GM10847 (cell line): ENCODE measurements around the gene LCN15.

Experiments
- POLR2A ChIP-seq: IDR thresholded peaks from 2 replicates; pipeline ENCODE4 v1.6.1; 2011; ENCODE audit not compliant: insufficient read length; ENCODE audit errors: extremely low read depth

The LCN15 gene

DNA sequence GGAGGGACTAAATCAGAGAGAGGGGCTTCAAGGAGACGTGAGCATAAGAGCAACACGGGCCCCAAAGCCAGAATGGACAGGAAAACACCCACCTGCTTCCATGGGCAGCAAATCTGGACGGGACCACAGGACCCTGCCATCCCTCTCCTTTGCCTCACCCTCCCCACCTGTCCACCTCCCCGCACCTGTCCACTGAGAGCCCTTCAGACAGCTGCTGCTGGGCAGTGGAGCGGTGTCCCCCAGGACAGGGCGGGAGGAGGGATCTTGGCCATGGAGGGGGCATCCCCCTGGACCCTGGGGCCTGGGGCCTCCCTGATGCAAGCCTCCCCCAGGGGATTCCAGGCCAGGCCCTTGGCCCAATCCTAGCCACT is 34.4 kb upstream of the LCN15 start:
- TF ChIP-seq POLR2A = no peak

DNA sequence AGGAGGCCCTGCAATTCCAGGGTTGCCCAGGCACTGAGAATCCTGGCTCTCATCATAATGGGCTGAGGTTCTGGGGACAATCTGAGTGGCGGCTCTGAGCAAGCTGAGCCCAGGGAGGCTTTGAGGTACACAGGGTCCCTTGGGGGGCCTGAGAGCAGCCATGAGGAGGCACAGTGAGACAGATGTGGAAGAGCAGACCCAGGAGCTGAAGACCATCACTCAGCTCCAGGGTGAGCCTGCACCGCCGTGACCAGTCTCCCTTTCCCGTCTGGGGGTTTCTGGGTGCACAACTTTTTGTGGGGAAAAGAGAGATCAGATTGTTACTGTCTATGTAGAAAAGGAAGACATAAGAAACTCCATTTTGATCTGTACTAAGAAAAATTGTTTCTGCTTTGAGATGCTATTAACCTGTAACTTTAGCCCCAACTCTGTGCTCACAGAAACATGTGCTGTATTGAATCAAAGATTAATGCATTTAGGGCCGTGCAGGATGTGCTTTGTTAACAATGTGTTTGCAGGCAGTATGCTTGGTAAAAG is 32.0 kb upstream of the LCN15 start, which contains the start of gene CCDC183:
Gene CCDC183, plus strand, starts transcription at position 101 of the 537 bp plus-strand sequence. Its CDS starts 60 bp downstream, at position 161.
- no peak for TF ChIP-seq POLR2A

DNA sequence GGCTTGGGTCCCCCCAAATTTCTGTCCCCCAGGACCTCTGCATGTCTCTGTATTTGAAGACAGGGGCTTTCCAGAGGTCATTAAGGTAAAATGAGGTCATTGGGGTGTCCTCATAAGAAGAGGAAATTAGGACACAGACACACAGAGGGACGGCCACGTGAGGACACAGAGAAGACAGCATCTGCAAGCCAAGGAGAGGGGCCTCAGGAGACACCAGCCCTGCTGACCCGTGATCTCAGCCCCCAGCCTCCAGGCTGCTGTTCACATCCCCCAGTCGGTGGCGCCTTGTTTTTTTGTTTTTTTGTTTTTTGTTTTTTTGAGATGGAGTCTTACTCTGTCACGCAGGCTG is 30.7 kb upstream of the LCN15 start:
- no peak for TF ChIP-seq POLR2A

DNA sequence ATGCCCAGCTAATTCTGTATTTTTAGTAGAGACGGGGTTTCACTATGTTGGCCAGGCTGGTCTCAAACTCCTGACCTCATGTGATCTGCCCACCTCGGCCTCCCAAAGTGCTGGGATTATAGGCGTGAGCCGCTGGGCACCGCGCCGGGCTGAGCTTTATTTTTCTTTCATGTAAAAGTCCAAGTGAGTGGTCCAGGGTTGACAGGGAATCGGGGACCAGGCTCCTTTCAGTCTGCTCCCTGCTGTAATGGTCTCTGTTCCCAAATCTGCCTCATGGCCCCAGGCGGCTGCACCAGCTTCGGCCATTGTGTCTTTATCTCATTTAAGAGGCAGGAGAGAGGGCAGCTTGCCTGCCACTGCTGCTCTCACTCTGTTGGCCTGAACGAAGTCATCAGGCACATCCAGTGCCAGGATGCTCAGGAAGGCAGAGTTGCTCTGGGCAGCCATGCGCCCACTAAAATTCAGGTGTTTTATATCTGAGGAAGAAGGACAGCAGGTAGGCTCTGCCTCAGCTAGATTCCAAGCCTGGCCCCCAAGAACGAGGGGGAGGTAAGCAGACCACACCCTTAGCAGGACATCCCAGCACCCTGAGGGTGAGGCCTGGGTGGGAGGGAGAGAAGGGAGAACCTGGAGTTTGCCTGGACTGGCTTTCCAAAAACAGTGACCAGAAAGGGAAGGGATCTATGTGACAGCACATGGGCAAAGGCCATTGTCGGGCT is 30.1 kb upstream of the LCN15 start:
- no peak for TF ChIP-seq POLR2A

DNA sequence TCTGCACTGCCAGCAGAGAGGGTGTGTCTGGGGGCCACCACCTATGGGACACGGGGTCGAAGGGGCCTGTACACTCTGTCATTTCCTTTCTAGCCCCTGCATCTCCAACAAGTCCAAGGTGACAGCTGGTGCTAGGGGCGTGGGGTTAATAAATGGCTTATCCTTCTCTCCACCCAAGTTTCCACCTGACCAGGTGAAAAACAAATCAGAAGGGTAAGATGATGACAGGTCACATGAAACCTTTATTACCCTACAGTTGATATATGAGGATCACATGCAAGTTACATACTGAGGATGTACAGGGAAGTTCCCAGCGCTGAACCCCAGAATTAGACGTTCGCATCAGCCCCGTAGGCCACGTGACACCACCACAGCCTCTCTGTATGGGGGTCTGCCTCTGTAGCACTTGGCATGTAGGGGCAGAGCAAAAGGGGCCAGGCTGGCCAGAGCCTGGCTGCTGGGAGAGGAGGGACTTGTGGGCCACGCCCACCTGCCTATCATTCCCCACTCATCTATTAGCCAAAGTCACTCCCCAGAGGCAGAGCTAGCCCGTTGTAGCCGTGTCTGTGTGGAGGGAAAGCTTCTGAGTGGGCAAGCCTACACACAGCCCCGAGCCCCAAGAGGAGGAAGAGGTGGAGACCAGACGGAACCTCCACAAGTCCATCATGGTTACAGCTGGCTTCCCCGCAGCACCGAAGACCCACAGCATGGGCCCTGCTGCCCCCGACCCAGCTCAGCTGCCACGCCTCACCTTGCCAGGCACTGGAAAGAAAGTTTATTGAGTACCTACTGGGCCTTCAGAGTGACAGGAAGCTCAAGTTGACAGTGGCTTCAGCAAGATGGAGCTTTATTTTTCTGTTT is 29.0 kb upstream of the LCN15 start:
- TF ChIP-seq POLR2A = no peak

DNA sequence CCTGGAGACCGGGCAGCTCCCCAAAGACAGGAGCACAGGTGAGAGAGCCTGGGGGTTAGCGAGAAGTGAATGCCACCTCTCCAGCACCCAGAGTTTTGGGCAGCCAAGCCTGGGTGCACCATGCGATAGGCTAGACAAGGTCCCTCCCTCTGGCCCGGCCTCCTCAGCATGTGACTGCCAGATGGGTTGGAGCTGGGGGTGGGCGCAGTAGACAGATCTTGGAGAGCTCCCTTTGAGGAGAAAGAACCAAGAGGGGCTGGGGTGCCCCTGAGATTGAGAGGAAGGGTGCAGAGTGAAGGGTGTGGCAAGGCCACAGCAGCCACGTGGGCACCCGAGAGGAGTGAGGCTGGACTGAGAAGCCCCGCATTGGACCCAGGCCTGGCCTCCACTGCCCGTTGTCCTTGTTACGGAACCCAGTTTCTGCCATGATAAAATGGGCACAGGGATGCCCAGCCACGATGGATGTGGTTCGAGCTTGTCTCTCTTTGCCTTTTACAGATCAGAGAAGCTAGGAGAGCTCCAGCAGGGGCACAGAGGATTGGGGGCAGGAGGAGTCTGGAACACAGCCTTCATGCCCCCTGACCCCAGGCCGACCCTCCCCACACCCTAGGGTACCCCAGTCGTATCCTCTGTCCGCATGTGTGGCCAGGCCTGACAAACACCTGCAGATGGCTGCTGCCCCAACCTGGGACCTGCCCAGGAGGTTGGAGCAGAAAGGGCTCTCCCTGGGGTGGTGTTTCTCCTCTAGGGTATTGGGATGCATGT is 28.2 kb upstream of the LCN15 start:
- TF ChIP-seq POLR2A = no peak

DNA sequence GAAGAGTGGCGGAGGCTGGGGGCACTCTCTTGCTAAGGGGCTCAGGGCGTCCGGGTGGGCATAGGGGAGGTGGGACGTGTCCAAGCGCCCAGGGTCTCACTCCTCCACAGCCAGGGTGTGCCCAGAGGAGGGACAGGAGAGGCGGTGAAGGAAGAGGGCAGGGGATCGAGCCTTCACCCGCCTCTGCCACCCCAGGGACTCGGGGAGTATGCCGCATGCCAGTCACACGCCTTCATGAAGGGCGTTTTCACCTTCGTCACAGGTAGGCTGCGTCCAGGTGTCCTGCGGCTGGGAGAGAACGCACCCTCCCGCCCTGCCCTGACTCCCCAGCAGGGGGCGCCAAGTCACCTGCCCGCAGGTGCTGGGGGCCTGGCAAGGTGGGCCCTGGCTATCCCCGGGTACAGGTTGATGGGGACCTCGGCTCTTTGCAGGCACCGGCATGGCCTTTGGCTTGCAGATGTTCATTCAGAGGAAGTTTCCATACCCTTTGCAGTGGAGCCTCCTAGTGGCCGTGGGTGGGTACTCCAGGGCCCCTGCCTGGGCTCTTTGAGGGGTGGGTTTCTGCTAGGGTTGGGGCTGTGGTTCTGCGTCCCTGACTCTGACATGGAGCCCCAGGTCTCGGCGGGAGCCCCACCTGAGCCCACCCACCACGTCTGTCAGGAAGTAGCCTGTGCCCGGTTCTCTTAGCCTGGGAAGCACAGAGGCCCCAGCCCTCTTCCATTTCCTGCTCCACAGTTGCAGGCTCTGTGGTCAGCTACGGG is 27.4 kb upstream of the LCN15 start:
- no peak for TF ChIP-seq POLR2A

DNA sequence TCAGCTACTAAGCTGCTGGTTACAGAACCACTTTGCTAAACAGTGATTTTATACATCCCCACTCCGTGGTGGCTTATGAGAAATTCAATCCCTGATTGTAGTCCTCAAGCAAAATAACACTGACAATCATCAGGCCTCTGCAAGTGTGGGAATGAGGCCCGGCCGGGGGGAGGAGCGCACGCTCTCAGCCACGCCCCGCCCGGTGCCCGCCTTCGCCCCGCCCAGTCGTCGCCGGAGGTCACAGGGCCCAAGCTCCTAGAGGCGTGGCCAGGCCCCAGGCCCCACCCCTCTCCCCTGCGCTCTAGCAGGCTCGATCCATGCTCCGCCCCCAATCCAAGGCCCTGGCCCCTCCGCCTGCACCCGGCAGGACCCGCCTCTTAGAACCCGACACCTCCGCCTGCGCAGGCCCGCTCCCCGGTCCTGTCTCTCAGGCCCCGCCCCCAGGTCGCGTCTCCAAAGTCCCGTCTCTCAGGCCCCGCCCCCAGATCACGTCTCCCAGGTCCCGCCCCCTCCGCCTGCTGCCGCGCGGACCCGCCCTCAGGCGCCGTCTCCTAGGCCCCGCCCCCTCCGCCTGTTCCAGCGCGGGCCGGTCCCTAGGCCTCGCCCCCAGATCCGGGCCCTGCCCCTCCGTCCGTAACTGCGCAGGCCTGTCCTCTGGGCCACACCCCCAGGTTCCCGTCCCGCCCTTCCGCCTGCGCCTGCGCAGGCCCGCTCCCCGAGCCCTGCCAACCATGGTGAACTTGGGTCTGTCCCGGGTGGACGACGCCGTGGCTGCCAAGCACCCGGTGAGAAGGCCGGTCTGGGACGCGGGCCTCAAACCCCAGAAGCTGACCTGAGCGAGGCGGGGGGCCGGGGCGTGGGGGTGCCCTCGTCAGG is 26.6 kb upstream of the LCN15 start, which contains the start of gene TMEM141:
Gene TMEM141, plus strand, starts transcription at position 705 of the 876 bp plus-strand sequence. Its CDS starts 27 bp downstream, at position 732.
- TF ChIP-seq POLR2A = peak; percentile 84

DNA sequence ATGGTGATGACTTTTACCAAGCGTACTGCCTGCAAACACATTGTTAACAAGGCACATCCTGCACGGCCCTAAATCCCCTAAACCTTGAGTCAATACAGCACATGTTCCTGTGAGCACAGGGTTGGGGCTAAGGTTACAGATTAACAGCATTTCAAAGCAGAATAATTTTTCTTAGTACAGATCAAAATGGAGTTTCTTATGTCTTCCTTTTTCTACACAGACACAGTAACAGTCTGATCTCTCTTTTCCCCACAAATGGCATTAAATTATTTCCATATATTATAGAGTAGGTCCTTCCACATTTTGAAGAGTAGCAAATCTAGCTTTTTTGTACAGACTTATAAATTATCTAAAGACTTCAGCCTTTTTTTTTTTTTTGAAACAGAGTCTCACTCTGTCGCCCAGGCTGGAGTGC is 25.2 kb upstream of the LCN15 start:
- TF ChIP-seq POLR2A = no peak

DNA sequence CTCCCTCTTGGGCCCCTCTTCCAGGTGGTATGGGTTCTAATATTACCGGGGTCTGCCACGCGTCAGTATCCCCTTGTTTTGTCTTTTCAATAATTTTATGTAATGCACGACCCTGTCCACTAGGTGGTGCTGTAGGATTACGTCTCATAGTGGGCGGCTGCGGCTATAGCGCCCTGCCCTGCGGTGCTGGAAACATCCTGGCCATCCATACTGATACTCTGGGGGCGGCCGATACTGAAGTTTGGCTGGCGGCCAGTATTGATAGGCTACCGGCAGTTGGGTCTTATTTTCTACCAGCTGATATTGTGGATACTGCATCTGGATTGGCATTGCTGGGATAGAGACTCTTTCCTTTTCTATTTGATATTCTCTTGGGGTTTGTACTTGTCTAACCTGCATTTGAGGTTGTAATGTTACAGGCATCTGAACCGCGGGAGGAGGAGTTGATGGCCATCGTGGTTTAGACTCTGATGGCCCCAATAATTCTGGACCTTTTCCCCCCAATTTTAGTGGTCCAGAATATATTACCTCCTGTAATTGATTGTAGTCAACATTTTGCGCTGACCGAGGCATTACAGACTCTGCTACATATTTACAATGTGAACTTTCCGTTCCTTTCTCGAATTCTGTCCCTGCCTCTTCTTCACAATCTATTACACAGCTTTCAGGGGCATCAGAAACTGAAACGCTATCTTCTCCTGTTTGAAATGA is 23.5 kb upstream of the LCN15 start:
- TF ChIP-seq POLR2A = no peak

DNA sequence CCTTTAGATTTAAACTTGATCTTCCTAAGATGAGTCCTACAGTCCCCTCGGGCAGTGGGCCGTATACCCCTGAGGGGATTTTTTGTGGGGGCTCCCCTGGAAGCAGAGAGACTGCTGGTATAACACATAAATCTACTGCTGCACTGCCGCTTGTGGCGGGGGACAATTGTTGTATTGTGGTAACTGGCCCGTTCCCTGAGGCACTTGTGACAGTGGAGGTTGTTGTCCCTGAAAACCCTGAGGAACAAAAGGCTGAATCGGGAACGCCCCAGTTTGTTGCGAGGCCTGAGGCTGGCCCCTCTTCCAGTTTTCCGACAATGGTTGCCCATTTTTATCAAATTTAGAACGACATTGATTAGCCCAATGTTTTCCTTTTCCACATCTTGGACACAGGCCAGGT is 22.1 kb upstream of the LCN15 start:
- TF ChIP-seq POLR2A = no peak

DNA sequence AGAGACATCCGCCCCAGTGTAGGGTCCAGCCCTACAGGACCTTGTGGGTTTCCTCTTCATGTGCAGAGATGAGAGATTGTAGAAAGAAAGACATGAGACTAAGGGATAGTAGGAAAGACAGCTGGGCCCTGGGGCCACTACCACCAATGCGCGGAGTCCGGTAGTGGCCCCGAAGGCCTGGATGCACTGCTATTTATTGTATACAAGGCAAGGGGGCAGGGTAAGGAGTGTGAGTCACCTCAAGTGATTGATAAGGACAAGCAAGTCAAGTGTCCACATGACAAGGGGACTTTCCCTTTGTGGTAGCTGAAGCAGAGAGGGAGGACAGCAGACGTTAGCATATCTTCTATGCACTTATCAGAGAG is 20.7 kb upstream of the LCN15 start:
- TF ChIP-seq POLR2A = no peak
